HG02840 (cell line): Measurements from ENCODE around the gene SSR3.
"Not testable (repeated sequence)": the region's sequence is repeated elsewhere in the genome, so short reads cannot be mapped to it uniquely, and the experiment has no call there.

Source experiments
- ATAC-seq: cut with Tn5 transposase; IDR thresholded peaks from one replicate; pipeline ENCODE4 v1.9.1; 2021; ENCODE audit warnings: mild to moderate bottlenecking, moderate library complexity, moderate number of reproducible peaks; ENCODE audit not compliant: unreplicated experiment, low FRiP score

Gene SSR3

GRCh38 chr3:156554842-156555687 lies at the start of gene SSR3:
Gene SSR3 (minus strand): TSS chr3:156555117. CDS start chr3:156555089, 28 bp downstream.
- peak; percentile 98 for ATAC-seq

- no peak for ATAC-seq
Observed at GRCh38 chr3:156604064-156604641, 49.2 kb upstream of the SSR3 start.

DNA sequence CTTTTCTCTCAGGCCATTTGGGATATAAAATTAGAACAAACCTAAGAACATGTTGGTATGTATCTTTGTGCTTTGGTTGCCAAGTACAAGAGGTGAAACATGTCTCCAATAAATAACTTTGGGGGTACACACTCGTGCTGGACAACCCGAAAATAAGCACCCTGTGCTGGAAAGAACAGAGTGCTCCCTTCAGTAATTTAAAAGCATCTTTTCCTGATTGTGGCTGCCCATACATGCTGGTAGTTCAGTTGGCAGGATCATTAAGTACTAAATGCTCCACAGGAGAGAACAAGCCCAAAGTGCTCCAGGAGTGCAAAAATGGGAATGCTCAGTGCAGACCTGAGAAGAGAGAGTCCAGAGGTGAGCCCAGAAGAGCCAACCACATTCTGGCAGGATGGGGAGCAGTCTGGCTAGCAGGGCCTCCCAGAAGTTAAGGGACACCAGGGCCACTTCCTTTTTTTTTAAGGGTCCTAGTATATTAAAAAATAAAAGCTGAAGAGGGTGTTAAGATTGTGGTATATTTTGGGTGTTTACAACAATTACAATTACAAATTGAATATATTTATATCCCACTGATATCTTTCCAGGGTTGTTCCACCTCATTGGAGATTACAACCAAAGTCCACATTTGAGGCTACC lies 48.6 kb upstream of the SSR3 start:
- no peak for ATAC-seq

DNA sequence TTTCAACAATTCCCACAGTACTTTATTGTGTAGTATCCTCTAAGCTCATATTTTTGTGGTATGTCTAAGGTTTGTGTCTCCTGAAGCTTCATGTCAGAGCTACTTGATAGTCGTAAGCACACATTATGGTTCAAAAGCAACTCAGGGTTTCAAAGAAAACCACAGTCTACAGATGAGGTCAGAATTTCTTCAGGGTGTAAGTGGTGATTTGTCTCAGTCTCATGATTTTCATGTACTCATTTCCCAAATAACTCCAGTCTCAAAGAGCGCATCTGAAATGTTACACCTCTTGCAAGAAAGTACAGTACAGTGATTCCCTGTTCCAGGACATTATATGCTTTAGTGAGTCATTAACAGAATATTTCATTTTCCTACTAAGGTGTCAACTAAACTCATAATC lies 47.5 kb upstream of the SSR3 start:
- ATAC-seq = no peak

GRCh38 chr3:156601497-156601896 lies 46.6 kb upstream of the SSR3 start:
- no peak for ATAC-seq

GRCh38 chr3:156600834-156601233 lies 45.9 kb upstream of the SSR3 start:
- no peak for ATAC-seq

DNA sequence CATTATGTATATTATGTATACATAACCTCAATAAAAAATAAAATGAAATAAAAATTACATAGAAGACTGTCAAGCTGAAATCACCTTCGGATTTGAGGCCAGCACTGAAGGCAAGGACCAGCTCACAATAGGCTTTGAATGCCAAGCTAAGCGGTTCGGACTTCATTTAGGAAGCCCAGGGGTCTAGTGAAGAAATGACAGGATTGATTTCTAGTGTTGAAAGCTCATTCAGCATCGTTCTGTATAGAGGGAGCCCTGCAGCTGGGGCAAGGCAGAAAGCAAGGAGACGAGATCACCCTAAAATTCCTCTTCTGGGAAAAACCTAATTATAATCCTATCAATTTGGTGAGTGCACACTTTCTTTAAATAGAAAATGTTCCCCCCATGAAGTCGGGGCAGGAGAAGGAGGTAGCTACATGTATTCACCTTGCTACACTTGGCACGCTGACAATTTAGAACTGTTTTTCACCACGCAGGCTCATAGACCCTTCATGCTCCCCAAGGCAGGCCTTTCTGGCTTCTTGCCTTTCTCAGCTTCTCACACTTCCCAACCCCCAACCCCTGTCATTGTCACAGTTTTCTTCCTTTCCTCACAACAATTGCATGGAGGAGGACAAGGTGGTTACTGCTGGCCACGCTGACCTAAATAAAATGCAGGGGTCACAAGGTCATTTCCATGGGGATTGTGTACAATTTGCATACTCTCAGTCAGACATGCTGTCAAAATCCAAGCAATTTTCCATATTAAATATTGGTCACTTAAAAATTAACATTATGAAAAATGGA lies 44.4 kb upstream of the SSR3 start:
- no peak for ATAC-seq

DNA sequence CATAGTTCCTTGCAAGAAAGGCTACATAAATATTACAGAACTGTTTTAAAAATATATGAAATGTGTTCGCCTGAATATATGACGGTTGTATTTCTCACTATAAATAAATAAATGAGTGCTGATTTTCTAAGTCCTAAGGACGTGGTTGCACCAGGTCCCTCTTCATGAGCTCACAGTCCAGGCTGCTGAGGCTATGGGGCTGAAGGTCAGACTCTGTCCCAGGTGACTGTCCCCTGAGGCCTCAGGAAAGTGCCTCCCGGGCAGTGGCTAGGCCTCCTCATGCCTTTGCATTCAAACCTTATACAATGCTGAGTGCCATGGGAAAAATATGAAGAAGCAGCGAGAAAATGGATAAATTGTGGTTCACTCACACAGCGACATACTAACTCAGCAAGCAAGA lies 43.5 kb upstream of the SSR3 start:
- ATAC-seq = no peak

- ATAC-seq = no peak
Observed at GRCh38 chr3:156594219-156594683, 39.3 kb upstream of the SSR3 start.

DNA sequence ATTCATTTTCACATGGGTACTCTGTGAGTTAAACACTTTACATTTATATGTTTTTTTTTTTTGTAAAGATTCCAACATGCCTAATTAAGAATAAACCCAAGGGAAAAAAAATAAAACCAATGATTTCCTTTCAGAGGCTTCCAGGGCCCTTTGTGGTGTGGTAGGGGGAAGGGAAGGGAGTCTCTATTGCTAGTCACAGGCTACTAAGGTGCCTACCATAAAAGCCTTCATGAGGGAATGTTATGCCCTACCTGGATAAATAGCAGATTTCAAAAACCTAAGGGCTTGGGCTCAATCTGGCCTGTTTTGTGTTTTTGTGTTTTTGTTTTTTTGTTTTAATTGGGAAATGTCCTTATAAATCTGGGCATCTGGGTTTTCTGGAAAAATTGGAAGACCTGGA lies 38.9 kb upstream of the SSR3 start:
- no peak for ATAC-seq

DNA sequence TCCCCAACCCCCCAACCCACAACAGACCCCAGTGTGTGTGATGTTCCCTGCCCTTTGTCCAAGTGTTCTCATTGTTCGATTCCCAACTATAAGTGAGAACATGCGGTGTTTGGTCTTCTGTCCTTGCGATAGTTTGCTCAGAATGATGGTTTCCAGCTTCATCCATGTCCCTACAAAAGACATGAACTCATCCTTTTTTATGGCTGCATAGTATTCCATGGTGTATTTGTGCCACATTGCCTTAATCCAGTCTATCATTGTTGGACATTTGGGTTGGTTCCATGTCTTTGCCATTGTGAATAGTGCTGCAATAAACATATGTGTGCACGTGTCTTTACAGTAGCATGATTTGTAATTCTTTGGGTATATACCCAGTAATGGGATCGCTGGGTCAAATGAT lies 34.9 kb upstream of the SSR3 start:
- ATAC-seq = not testable (repeated sequence)

- no peak for ATAC-seq
Observed at GRCh38 chr3:156587760-156588069, 32.8 kb upstream of the SSR3 start.

- no peak for ATAC-seq
Observed at GRCh38 chr3:156586905-156587759, 32.2 kb upstream of the SSR3 start.

- ATAC-seq = no peak
Observed at GRCh38 chr3:156583469-156583868, 28.6 kb upstream of the SSR3 start.

- no peak for ATAC-seq
Observed at GRCh38 chr3:156582532-156583183, 27.7 kb upstream of the SSR3 start.

DNA sequence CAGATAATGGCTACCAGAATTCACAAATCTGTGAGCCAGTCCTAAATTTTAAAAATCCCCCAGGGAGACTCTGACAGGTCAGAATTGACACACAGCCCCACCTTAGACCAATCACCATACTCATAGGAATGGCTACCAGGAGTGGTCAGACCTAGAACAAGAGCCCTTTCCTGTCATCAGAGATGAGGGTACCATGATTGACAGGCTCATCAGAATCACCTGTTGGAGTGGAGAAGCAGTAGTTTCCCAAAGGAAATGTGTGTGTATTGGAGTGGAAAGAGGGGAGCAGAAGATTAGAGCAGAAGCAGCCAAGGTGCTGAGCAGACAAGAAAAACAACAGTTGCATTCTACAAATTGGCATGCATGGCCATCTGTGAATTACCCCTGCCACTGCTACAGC lies 27.0 kb upstream of the SSR3 start:
- no peak for ATAC-seq

DNA sequence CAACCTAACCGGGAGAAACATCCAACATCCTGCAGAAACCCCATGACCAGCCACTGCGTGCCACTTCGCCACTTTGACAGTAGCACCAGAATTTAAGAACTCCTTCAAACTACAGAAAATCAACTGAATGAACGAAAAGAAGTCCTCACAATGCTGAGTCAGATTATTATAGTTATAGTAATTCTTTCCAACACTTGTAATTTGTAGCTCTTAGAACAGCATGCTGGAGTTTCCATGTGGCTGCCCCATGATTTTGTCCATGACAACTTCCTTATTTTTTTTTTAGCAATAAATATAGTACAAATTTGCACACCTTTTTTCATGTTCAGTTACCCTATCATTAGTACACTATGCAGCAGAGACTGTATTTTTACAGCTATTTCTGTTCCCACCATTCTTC lies 26.1 kb upstream of the SSR3 start:
- ATAC-seq = no peak

- no peak for ATAC-seq
Observed at GRCh38 chr3:156579427-156579851, 24.5 kb upstream of the SSR3 start.

GRCh38 chr3:156577736-156578135 lies 22.8 kb upstream of the SSR3 start:
- ATAC-seq = no peak
